SK-N-SH (cell line): ENCODE measurements around the gene WWTR1.

Experiments
- EP300 ChIP-seq, 2 experiments: IDR thresholded peaks; 2 replicates each; pipeline versions ENCODE4 v1.4.0 to v1.6.1; 2012; ENCODE audit warnings: borderline replicate concordance in 1 of 2, low read depth in 1 of 2, low read length in 1 of 2
- POLR2AphosphoS5 ChIP-seq: IDR thresholded peaks from 2 replicates; pipeline ENCODE4 v1.6.1; 2012; ENCODE audit warnings: low read depth, low read length
- RCOR1 ChIP-seq: fragments of 150-350 bp; IDR thresholded peaks from 2 replicates; pipeline ENCODE4 v1.6.1; 2017; ENCODE audit warnings: antibody characterized with exemption, low read length
- TAF1 ChIP-seq: IDR thresholded peaks from 2 replicates; pipeline ENCODE4 v1.6.1; 2012; ENCODE audit warnings: low read depth, mild to moderate bottlenecking, low read length, moderate library complexity, borderline replicate concordance
- YY1 ChIP-seq: IDR thresholded peaks from 2 replicates; pipeline ENCODE4 v1.4.0; 2012; ENCODE audit warnings: low read depth, mild to moderate bottlenecking
- TF ChIP-seq, protein P1 (sequence below): fragments of 150-350 bp; IDR thresholded peaks from 2 replicates; pipeline ENCODE4 v1.6.1; 2017; ENCODE audit warnings: antibody characterized with exemption, low read length, low read depth, borderline replicate concordance
- TF ChIP-seq, protein P2 (sequence below): fragments of 200-600 bp; sonication (generic); IDR thresholded peaks from 2 replicates; pipeline ENCODE4 v1.6.1; 2017; ENCODE audit warnings: antibody characterized with exemption, mild to moderate bottlenecking, moderate library complexity
- TF ChIP-seq, protein P3 (sequence below): IDR thresholded peaks from 2 replicates; pipeline ENCODE4 v1.4.0; 2012; ENCODE audit warnings: low read depth, borderline replicate concordance

DNA sequence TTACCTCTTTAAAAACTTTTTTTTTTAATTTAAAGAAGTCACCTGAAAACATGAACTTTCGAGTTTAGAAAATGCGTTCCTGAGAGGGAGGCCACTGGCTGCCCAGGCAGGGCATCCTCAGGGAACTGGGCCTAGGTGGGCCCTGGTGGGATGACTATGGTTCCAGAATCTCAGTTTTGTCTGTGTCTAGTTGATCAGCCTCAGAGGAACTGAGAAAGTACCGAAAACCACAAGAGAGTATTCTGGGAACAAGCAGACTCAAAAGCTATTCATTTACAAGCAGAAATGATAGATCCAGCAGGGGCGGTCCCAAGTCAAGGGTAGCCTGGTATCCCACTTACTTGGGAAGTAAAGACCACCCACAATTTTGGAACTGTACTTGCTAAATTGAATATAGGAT is 10.5 kb downstream of the WWTR1 start:
- TF ChIP-seq, protein P1, sequence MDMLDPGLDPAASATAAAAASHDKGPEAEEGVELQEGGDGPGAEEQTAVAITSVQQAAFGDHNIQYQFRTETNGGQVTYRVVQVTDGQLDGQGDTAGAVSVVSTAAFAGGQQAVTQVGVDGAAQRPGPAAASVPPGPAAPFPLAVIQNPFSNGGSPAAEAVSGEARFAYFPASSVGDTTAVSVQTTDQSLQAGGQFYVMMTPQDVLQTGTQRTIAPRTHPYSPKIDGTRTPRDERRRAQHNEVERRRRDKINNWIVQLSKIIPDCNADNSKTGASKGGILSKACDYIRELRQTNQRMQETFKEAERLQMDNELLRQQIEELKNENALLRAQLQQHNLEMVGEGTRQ, result no peak
- TF ChIP-seq, protein P2, sequence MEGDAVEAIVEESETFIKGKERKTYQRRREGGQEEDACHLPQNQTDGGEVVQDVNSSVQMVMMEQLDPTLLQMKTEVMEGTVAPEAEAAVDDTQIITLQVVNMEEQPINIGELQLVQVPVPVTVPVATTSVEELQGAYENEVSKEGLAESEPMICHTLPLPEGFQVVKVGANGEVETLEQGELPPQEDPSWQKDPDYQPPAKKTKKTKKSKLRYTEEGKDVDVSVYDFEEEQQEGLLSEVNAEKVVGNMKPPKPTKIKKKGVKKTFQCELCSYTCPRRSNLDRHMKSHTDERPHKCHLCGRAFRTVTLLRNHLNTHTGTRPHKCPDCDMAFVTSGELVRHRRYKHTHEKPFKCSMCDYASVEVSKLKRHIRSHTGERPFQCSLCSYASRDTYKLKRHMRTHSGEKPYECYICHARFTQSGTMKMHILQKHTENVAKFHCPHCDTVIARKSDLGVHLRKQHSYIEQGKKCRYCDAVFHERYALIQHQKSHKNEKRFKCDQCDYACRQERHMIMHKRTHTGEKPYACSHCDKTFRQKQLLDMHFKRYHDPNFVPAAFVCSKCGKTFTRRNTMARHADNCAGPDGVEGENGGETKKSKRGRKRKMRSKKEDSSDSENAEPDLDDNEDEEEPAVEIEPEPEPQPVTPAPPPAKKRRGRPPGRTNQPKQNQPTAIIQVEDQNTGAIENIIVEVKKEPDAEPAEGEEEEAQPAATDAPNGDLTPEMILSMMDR, result no peak
- TF ChIP-seq EP300 (IDR thresholded peaks at IDR 0.05; ENCODE audit: borderline replicate concordance in 1 of 2, low read depth in 1 of 2, low read length in 1 of 2) (no peak), TAF1 (no peak), POLR2AphosphoS5 (no peak), YY1 (no peak), RCOR1 (no peak)
- TF ChIP-seq, protein P3, sequence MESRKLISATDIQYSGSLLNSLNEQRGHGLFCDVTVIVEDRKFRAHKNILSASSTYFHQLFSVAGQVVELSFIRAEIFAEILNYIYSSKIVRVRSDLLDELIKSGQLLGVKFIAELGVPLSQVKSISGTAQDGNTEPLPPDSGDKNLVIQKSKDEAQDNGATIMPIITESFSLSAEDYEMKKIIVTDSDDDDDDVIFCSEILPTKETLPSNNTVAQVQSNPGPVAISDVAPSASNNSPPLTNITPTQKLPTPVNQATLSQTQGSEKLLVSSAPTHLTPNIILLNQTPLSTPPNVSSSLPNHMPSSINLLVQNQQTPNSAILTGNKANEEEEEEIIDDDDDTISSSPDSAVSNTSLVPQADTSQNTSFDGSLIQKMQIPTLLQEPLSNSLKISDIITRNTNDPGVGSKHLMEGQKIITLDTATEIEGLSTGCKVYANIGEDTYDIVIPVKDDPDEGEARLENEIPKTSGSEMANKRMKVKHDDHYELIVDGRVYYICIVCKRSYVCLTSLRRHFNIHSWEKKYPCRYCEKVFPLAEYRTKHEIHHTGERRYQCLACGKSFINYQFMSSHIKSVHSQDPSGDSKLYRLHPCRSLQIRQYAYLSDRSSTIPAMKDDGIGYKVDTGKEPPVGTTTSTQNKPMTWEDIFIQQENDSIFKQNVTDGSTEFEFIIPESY, result no peak
